ENCODE measurements around the gene LRRC2.
"Not testable (repeated sequence)": the region's sequence is repeated elsewhere in the genome, so short reads cannot be mapped to it uniquely, and the experiment has no call there.

DNA sequence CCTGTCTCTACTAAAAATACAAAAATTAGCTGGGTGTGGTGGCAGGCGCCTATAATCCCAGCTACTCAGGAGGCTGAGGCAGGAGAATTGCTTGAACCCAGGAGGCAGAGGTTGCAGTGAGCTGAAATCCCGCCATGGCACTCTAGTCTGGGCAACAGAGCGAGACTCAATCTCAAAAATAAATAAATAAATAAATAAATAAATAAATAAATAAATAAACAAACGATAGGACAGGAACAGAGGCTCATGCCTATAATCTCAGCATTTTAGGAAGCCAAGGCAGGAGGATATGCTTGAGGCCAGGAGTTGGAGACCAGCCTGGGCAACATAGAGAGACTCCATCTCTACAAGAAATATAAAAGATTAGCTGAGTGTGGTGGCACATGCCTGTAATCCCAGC, 43.9 kb downstream of the LRRC2 start:
- not testable (repeated sequence) for TF ChIP-seq POLR2A (IDR thresholded peaks at IDR 0.05; ENCODE audit: low read length); GATA1 (IDR thresholded peaks at IDR 0.05; ENCODE audit: low read depth, low read length)

Data from erythroblast (primary cell).